DOHH2 (cell line): Measurements from ENCODE around the gene TEPSIN.

Experiments used
- EZH2phosphoT487 ChIP-seq: fragments of 200-600 bp; sonication (generic); IDR thresholded peaks from 2 replicates; pipeline ENCODE4 v1.6.1; 2017; ENCODE audit warnings: borderline replicate concordance, mild to moderate bottlenecking, antibody characterized with exemption, low read length, moderate library complexity, mixed read lengths
- TF ChIP-seq, protein P1 (sequence below): fragments of 200-600 bp; sonication (generic); IDR thresholded peaks from one replicate; pipeline ENCODE4 v1.5.1; 2014; ENCODE audit warnings: antibody characterized with exemption, mild to moderate bottlenecking, low read depth, low read length; ENCODE audit not compliant: poor library complexity, severe bottlenecking

DNA sequence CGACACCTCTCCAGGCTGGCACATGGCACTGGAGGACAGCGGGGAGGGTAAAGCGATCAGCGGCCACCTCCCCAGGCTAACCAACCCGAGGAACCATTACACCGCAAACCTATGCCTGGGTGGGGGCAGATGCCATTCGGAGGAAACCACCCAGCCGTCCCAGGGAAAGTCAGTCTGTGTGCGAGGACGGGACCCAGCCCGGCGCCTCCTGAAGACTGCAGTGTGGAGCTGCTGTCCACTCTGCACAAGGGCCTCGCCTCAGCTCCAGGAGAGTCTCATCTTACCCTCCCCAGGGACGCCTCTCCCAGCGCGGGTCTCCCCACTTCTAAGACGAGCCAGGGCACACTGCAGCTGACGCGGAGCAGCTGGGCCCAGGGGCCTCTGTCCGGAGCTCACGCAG lies 48.3 kb upstream of the TEPSIN start:
- TF ChIP-seq, protein P1, sequence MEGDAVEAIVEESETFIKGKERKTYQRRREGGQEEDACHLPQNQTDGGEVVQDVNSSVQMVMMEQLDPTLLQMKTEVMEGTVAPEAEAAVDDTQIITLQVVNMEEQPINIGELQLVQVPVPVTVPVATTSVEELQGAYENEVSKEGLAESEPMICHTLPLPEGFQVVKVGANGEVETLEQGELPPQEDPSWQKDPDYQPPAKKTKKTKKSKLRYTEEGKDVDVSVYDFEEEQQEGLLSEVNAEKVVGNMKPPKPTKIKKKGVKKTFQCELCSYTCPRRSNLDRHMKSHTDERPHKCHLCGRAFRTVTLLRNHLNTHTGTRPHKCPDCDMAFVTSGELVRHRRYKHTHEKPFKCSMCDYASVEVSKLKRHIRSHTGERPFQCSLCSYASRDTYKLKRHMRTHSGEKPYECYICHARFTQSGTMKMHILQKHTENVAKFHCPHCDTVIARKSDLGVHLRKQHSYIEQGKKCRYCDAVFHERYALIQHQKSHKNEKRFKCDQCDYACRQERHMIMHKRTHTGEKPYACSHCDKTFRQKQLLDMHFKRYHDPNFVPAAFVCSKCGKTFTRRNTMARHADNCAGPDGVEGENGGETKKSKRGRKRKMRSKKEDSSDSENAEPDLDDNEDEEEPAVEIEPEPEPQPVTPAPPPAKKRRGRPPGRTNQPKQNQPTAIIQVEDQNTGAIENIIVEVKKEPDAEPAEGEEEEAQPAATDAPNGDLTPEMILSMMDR, result no peak
- no peak for TF ChIP-seq EZH2phosphoT487
